HG03025 (cell line): ENCODE data around the gene MRPL52.
A peak's percentile ranks its signal among the peaks of the same experiment; 100 is the strongest.

Experiments used
- ATAC-seq: cut with Tn5 transposase; IDR thresholded peaks from one replicate; pipeline ENCODE4 v1.9.1; 2021; ENCODE audit warnings: mild to moderate bottlenecking, moderate library complexity; ENCODE audit not compliant: unreplicated experiment, low FRiP score

Gene MRPL52

DNA sequence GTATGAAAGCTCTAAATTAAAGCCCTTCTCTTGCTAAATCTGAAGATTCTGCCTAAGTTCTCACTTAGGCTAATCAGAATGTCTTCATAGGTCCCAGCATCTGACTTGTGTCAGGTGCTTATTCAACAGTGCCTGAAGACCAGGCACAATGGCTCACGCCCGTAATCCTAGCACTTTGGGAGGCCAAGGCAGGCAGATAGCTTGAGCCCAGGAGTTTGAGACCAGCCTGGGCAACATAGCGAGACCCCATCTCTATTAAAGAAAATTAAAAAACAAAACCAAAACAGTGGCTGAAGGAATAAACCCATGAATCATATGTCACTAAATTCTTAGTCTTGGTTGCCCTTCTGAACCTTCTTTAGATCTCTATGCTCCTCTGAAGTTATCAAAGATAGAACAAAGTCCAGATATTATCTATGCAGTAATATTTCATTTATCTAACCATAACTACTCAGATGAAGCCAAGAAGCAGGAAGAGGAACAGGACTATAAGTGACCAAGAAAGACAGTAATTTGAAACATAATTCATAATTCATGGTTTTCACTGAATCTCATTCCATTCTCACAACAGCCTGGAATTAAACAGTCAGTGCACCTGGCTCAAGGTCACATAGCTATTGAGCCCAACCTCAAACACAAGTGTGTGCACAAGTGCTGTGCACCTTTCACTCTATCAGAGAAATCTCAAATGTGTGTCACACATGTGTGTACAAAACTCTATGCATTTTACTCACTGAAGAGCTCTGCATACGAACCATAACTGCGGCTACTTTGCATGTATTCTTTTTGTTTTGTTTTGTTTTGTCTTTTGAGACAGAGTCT lies 21.1 kb upstream of the MRPL52 start:
- no peak for ATAC-seq

DNA sequence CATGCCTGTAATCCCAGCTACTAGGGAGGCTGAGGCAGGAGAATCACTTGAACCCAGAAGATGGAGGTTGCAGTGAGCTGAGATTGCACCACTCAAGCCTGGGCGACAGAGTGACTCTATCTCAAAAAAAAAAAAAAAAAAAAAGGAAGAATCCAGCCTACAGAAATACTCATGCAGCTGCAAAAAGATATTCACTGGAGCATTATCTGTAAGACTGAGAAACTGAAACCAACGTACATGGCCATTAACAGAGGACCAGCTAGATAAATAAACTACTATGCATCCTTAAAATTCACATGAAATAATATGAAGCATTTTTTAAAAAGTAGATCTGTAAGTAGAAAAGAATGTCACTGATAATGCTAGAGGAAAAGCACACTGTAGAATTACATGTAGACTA lies 18.0 kb upstream of the MRPL52 start:
- ATAC-seq, result no peak

DNA sequence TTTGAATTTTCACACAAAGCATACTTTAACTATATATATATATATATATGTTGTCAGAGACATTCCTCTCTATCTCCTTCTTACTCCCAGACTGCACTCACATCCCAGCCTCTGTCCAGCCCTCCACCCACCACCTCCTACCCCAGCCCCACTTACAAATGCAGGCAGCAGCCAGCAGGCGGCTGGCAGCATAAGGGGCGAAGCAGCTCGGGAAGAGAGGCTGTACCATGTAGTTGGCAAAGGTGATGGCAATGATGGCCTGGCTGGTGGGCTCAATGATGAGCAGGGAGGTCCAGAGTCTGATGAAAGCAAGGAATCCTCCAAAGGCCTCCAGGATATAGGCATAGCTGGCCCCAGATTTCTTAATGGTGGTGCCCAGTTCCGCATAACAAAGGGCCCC lies 16.9 kb upstream of the MRPL52 start:
- no peak for ATAC-seq

DNA sequence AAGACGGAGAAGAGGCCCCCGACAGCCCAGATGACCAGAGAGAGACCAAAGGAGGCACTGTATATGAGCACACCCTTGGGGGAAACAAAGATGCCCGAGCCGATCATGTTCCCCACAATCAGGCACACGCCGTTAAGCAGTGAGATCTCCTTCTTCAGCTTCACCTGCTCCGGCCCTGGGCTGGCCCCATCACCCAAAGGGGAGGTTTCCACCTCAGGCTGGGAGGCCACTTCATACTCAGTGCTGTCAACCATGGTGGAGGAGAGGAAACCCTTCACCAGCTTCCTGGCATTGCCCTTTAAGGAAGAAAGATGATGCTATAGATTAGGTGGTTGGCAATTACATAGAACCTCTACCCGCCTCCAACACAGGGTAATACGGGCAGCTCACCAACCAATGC lies 16.5 kb upstream of the MRPL52 start:
- ATAC-seq, result no peak

DNA sequence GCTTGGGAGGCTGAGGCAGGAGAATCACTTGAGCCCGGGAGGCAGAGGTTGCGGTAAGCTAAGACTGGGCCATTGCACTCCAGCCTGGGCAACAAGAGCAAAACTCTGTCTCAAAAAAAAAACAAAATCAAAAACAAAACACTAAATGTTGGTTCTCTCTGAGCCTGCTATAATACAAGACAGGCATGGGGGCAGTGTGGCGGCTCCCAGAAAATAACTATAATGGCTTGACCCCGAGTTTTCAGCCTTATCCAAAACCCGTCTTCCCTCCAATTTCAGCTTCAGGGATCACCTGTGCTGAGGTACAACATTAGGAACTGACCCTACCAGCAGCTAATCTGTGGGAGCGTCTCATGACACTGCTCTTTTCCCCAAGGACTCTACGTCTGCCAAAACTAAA lies 15.3 kb upstream of the MRPL52 start:
- no peak for ATAC-seq

DNA sequence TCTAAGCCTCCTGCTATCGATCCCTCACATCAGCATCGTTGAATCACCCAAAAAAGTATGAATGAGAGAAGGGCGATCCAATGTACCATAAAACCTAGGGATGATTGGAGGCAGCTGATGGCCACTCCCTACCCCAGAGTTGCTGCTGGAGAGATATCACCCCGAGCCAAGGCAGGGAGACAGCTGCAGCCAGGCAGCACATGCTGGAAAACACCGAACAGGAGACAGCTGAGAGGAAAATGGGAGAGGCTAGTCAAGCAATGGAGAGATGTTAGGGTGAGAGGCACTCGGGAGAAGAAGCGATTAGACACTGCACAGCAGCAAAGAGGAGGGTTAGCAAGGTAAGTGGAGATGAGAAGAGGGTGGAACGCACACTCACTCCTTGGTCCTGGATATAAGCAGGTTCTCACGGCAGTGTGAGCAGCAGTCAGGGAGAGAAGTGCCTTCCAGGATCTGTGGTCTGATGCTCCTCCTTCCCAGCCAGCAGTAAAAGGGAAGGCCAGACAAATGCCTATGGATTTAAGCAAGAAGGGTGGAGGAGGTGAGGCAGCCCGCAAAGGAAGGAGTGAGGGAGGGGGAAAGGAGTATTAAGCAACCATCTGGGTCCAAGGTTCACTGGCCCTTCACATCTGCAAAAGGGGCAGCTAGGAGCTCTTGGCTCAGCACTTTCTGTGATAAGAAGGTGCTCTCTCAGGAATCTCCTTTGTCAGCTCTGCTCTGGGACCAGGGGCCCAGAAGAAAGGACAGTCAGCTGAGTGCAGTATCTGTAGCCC lies 14.6 kb upstream of the MRPL52 start, which contains the start of gene SLC7A7:
SLC7A7 (minus strand) TSS at position 495 of the 773 bp plus-strand sequence. CDS start 2,037 bp downstream, outside the sequence.
- ATAC-seq, result no peak

DNA sequence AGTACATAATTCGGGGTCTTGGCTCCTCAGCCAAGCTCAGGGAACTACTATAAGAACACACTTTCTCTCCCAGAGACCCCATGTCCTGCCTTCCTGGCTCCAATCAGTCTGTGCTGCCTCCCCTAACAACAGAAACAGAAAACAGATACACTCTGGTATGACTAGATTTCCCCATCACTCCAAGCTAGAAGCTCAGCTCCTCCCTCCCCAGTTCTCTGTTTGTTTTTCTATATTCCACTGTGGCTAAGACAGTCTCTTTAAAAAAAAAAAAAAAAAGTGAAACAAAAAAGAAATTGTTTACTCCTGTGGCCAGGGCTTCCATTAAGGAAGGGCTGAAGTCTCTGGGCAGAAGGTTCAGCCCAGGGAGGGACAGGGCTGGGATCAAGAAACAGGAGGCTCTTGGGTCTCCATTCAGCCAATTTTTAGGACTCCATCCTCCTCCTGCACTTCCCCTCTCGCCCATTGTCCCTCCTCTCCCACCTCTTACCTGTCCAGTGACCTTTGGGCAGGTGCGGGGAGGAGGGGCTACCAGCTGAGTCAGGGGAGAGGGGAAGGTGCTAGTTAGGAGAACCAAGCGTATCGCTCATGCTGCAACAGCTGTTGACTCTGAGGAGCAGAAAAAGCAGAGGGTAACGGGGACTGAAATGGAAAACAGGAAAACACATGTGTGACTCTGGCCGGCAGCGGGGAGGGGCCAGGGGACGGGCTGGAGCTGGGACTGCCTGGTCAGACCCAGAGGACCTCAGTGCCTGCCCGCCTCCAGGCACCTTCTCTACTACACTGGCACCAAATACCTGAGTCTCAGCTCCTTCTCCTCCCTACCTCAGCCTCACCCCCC lies 10.3 kb upstream of the MRPL52 start:
- ATAC-seq, result peak; percentile 49

DNA sequence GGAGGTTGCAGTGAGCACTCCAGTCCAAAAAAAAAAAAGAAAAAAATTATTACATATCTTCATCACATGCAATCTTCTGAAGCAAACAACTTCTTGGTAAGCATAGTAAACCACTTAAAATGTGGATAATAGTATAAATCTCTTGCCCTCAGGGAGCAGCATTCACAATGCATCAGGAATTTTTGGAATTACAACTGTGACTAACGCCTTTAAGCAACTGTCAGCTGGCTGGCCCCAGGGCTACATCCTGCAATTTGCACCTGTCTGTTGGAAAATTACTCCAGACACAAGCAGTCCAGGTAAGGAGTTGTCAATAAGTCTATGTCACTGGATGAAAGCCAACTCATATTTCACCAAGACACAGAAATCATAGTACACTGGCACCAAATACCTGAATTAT lies 9.0 kb upstream of the MRPL52 start:
- ATAC-seq, result no peak

DNA sequence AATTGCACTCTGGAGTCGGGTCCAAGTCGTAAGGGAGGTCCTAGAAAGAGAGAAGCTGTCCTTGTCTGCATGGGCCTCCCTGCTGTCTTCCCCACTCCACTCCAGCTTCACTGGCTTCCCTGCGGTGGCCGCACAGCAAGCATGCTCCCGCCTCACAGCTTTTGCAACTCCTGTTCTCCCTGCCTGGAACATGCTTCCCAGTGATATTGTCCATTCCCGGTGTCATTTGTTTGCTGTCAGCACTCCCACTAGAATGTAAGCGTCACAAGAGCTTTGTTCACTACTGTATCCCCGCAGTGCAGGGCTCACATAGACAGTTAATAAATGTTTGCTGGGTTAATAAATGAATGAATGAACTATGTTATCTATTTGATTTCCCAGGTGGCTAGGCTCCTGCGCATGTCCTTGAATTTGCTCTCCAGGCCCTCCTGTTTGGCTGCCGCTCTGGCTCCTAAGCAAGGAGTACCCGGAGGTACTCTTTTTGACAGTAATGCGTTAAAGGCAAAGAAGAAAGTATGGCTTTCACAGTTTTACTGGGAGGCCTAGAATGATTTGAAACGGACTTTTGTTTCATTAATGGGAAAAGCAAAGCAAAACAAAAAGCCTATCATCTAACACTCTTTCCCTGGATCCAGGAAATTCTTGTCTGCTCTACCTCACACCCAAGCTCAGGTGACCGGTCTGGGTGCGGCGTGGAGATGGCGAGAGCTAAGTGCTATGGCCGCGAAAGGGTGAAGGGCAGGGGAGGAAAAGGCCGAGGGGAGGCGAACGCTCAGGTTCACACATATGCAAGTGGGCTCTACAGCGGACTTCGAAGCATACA lies 8.3 kb upstream of the MRPL52 start:
- no peak for ATAC-seq

DNA sequence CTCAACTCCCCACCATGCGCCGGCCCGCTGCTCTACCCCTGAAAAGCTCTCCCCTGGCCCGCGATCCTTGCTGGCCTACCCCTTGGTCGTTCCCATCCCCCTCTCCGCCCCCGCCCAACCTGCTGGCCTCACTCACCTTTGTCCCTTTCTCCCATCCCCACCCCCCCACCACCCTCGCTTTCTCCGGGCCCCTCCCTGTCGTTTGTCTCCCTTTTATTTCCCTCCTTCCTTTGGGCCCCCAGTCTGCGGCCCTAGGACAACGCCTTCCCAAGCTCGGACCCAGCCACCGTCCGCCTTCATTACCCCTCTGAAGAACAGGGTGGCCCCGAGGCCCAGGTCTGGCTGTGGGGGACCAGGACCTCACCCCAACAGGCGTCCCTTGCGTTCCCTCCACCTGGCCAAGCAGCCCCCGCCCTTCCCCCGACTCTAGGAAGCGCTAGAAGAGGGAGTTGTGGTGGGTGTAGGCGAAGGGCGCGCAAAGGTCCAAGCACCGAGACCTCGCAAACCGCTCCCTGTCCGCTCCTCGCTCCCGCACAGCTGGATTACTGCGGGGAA lies 7.6 kb upstream of the MRPL52 start:
- no peak for ATAC-seq

DNA sequence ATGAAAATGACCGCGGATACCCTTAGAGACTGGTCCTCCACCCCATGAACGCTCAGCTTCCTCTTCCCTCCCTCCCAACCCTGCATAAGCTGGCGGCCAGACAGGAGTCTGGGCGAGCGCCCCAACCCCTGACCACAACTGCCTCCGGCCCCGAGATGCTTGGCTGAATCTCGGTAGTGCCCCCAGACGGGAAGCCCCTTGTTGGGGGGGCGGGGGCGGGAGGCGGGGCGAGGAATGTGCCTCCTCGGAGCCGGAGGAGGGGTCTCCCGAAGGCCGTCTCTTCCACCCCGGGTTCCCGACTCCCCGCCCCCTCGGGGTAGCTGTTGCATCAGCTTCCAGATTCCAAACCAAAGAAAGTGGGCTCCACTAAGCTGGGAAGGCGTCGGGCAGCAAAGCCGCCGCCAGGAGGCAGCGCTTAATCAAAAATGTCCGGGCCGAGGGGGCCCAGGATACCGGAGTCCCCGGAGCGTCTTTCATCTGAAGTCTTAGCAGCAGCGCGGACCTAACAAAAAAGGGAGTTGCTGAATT lies 7.1 kb upstream of the MRPL52 start:
- ATAC-seq, result no peak

DNA sequence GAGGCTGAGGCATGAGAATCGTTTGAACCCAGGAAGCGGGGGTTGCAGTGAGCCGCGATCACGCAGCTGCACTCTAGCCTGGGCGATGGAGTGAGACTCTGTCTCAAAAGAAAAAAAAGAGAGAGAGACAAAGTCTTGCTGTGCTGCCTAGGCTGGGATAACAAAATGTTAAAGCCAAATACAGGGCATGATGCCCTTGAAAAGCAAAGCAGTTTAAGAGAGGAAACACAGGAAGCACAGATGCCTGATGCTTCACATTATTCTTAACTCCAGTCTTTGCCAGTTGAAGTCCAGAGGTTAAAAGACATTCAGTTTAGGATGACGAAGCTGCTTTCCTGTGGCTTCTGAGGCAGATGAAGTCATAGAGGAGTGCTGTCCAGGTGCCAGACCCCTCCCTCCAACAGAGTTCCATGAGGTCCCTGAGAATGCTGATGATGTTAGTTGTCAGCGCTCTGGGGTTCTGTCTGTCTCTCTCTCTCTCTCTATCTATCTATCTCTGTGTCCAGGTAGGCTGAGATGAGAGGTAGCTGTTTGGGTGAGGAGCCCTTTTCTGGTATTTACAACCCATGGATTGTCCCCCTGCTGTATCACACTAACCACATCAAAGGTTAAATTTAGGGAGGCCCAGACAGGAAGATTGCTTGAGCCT lies 4.9 kb upstream of the MRPL52 start:
- ATAC-seq, result no peak

DNA sequence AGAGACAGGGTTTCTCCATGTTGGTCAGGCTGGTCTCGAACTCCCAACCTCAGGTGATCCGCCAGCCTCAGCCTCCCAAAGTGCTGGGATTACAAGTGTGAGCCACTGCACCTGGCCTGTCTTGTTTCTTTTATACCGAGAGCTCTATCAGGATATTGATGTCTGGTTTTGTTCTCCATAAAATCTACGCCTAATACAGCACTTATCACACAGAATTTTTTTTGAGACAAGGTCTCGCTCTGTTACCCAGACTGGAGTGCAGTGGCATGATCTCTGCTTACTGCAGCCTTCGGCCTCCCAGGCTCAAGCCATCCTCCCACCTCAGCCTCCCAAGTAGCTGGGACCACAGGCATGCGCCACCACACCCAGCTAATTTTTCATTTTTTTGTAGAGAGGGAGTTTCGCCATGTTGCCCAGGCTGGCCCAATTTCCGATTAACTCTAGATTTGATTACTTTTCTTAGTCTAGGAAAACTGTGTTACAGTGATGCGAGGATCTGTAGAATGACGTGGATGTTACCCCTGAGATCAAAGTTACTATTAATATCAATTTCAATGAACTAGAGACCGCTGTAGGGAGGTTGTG lies 519 bp upstream of the MRPL52 start:
- peak; percentile 22 for ATAC-seq

DNA sequence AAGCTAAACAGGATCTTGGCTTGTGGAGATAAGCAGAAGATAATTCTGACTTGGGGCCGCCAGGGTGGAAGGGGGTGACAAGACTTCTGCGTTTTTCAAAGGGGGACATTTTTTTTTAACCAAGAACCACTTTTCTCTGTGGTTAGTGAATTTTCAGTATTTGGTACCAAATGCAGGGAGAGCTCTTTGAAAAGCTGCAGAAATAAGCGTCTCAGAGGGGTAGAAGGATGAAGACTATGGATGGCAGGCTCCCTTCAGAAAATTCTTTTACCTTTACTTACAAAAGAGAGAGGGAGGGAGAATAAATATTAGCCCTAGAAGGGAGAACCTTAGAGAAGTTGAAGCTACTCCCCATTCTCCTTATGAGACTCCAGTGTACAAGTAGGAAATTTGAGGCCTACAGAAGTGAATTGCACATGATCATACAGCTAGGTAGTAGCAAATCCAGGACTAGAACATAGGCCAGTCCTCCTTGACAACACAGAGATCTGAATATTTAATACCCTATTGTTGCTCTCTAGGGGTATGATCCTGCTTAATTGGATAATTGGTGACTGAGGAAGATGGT lies 840 bp downstream of the MRPL52 start:
- ATAC-seq, result peak; percentile 15

DNA sequence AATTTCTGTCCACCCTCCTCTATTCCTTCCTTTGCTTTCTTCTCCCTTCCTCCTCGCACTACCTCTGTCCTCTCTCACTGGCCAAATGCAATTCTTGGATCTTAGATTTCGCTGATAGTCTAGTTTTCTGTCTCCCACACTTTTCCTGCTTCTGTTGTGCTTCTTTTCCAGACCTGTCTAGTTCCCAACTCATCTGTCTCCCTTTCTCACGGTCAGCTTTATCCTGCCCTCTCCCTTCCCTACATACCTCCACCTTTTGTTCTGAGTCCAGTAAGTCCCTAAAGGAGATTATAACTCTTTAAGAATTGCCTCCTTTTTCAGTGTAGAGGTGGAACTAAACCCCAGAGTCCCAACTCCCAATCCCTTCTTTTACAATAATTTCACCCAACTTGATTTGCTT lies 5.8 kb downstream of the MRPL52 start:
- ATAC-seq, result no peak

DNA sequence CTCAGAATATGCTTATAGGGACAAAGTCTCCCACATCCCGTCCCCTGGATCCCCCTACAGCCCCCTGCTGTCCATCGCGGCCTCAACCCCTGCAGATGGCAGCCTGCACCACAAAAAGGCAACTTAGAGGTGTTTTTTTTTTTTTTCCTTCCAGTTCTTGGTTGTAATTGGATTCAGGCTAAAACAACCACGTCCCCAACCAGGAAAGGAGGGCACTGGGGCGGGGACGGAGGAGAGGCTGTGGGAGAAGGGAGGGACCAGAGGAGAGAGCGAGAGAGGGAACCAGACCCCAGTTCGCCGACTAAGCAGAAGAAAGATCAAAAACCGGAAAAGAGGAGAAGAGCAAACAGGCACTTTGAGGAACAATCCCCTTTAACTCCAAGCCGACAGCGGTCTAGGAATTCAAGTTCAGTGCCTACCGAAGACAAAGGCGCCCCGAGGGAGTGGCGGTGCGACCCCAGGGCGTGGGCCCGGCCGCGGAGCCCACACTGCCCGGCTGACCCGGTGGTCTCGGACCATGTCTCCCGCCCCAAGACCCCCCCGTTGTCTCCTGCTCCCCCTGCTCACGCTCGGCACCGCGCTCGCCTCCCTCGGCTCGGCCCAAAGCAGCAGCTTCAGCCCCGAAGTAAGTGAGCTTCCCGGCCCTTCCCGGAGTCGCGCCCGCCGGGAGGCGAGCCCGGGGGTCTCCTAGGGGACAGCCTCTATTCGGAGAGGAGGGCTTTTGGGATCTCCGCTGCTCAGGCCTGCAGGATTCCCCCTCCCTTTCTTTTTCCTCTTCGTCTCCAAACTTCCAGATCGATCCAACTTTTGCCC lies 6.8 kb downstream of the MRPL52 start, which contains the start of gene MMP14:
MMP14 (plus strand) TSS at position 285 of the 813 bp plus-strand sequence; CDS start at position 518, 233 bp downstream.
- ATAC-seq, result no peak

DNA sequence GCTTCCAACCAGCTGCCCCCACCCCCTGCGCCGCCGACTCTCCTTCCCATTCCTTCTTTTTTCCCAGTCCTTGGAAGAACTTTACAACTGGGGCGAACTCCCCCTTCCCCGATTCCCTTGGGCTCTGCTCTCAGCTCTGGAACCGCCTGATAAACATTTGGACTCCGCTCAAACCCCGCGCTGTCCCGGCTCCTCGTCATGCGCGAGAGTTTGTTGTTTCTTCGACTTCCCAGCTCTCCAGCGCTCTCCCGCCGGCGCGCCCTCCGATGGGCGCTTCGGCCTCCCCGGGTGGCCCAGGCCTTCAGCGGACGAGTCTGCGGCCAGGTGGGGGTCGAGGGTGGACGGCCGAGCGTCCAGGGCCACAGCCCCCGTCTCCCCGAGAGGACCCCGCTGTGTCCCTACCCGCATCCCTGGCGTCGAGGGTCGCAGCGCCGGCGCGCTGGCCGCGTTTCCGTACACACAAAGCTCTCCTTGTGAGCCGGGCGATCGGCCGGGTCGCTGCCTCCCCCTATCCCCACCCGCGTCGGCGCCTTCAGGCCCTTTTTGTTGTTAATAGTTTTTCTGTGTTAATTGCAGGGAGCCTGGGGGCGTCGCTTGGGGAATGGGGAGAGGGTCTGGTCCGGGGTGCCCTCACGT lies 7.5 kb downstream of the MRPL52 start:
- no peak for ATAC-seq
